ENCODE data around the gene SHROOM3.

GRCh38 chr4:76753814-76754213, 318.8 kb downstream of the SHROOM3 start:
- no peak for TF ChIP-seq GATA2 (IDR thresholded peaks at IDR 0.05; ENCODE audit: low read depth, low read length)
- no peak for TF ChIP-seq GATA3 (IDR thresholded peaks at IDR 0.05; ENCODE audit: low read depth, low read length)

Data from SH-SY5Y (cell line).